Peyer's patch (tissue), 4 donors: ENCODE data around the gene TNFRSF21. TPM values are rescaled to one million over a fixed set of nuclear protein-coding genes. Genes with fewer than 3 reads are reported as not detected.

Source experiments
- DNase-seq, 3 donors: peaks; one replicate each; pipeline ENCODE4 v3.0.0-alpha.2; 2017 to 2019
- H3K27ac ChIP-seq, 4 donors: fragments of 200-600 bp; sonication (generic); one replicate each; pipeline ENCODE4 v1.5.1; 2016 to 2019
- H3K27me3 ChIP-seq, 2 donors: fragments of 200-600 bp; sonication (generic); one replicate each; pipeline ENCODE4 v1.5.1; 2019
- H3K36me3 ChIP-seq, 3 donors: fragments of 200-600 bp; sonication (generic); one replicate each; pipeline ENCODE4 v1.5.1; 2016 to 2019
- H3K4me1 ChIP-seq, 4 donors: fragments of 200-600 bp; sonication (generic); one replicate each; pipeline ENCODE4 v1.5.1; 2016 to 2019
- H3K4me3 ChIP-seq, 4 donors: fragments of 200-600 bp; sonication (generic); 1 replicate in 3 of 4; 2 replicates in 1 of 4; pipeline ENCODE4 v1.5.1; 2016 to 2019; ENCODE audit warnings: mild to moderate bottlenecking in 1 of 4
- H3K9me3 ChIP-seq, 4 donors: fragments of 200-600 bp; sonication (generic); one replicate each; pipeline ENCODE4 v1.5.1; 2016 to 2019; ENCODE audit warnings: mild to moderate bottlenecking in 1 of 4
- CTCF ChIP-seq, 6 experiments: fragments of 450-650 bp in 4 of 6; fragments of 200-600 bp in 2 of 6; sonication (generic) in 1 of 6; IDR thresholded peaks; one replicate each; pipeline ENCODE4 v1.5.1; 2017 to 2019; ENCODE audit warnings: antibody characterized with exemption in 6 of 6, mild to moderate bottlenecking in 3 of 6, moderate library complexity in 1 of 6
- POLR2A ChIP-seq, 2 donors: fragments of 450-650 bp; IDR thresholded peaks; one replicate each; pipeline ENCODE4 v1.5.1; 2017; ENCODE audit warnings: antibody characterized with exemption in 2 of 2, mild to moderate bottlenecking in 2 of 2, moderate library complexity in 2 of 2
- total RNA-seq, 4 donors: library from RNA; depleted of rRNA; stranded (reverse); fragments of >200 nt; gene quantifications; one replicate each; pipeline ENCODE4 v1.1.0, GENCODE V29; 2016

The TNFRSF21 gene
- total RNA-seq, 4 donors from 2014 or later, result 9.1 to 53.4 (median 46.1) TPM

- H3K4me3 ChIP-seq, result no peak overlapping the region
- peak overlapping the region in 1 of 4 donors; percentile 86 for H3K27ac ChIP-seq
- no peak for TF ChIP-seq CTCF (IDR thresholded peaks at IDR 0.05)
- TF ChIP-seq POLR2A (IDR thresholded peaks at IDR 0.05), result no peak
- no peak for DNase-seq
- H3K9me3 ChIP-seq, result no peaks in the 10 kb centered on the region
- H3K36me3 ChIP-seq, result no peaks in the 10 kb centered on the region
- H3K4me1 ChIP-seq, result peaks cover 0 to 7% (median 0%) of the 10 kb centered on the region in 4 donors
- H3K27me3 ChIP-seq, result no peaks in the 10 kb centered on the region
Measured at GRCh38 chr6:47187113-47187512, 122.6 kb downstream of the TNFRSF21 start.

- Histone ChIP-seq H3K27me3 (no peaks in the 10 kb centered on the region), H3K27ac (no peak overlapping the region), H3K36me3 (no peaks in the 10 kb centered on the region), H3K4me3 (no peak overlapping the region), H3K4me1 (no peaks in the 10 kb centered on the region), H3K9me3 (no peaks in the 10 kb centered on the region)
- DNase-seq, result no peak
- TF ChIP-seq POLR2A (IDR thresholded peaks at IDR 0.05), result no peak
- no peak for TF ChIP-seq CTCF (IDR thresholded peaks at IDR 0.05)
Measured at GRCh38 chr6:47182291-47182957, 127.3 kb downstream of the TNFRSF21 start.

- no peaks in the 10 kb centered on the region for H3K4me1 ChIP-seq
- TF ChIP-seq CTCF (IDR thresholded peaks at IDR 0.05) (no peak), POLR2A (IDR thresholded peaks at IDR 0.05) (no peak)
- no peaks in the 10 kb centered on the region for H3K27me3 ChIP-seq
- no peak overlapping the region for H3K27ac ChIP-seq
- H3K4me3 ChIP-seq, result no peak overlapping the region
- no peaks in the 10 kb centered on the region for H3K9me3 ChIP-seq
- no peak for DNase-seq
- no peaks in the 10 kb centered on the region for H3K36me3 ChIP-seq
Measured at GRCh38 chr6:47181681-47182080, 128.0 kb downstream of the TNFRSF21 start.

Other genes with a start within 250 kb of the TNFRSF21 start
- gene CD2AP, start 167.9 kb upstream of the TNFRSF21 start, total RNA-seq, result 100 to 1,000 TPM in 2 of 4 donors, 10 to 100 TPM in 2; 59.4 to 151 (median 96.8) TPM